IMR-90 (cell line): Measurements from ENCODE around the gene ADPRHL1.

Source experiments
- CTCF ChIP-seq: conservative IDR thresholded peaks from 2 replicates; pipeline ENCODE4 v1.5.1; 2012; ENCODE audit warnings: mild to moderate bottlenecking, low read depth, low read length, improper control_type of control experiment
- RAD21 ChIP-seq: IDR thresholded peaks from 2 replicates; pipeline ENCODE4 v1.6.1; 2012; ENCODE audit warnings: low read length, improper control_type of control experiment

GRCh38 chr13:113460599-113460998 lies 7.3 kb upstream of the ADPRHL1 start:
- no peak for TF ChIP-seq CTCF
- TF ChIP-seq RAD21: no peak
